ENCODE data around the gene TOMM34.

The TOMM34 gene

GRCh38 chr20:44963325-44964215 is 3.4 kb upstream of the TOMM34 start:
- no peak overlapping the region for H3K27ac ChIP-seq (ENCODE audit: insufficient read depth, low read length, poor library complexity, severe bottlenecking)
- H3K36me3 ChIP-seq (ENCODE audit: control insufficient read depth, insufficient read depth, low read length): no peaks in the 10 kb centered on the region
- no peak overlapping the region for H3K4me3 ChIP-seq (ENCODE audit: insufficient read depth, low read depth, low read length, poor library complexity, severe bottlenecking)
- no peaks in the 10 kb centered on the region for H3K9me3 ChIP-seq (ENCODE audit: control insufficient read depth, low read length)
- H3K27me3 ChIP-seq (replicated peaks; ENCODE audit: control insufficient read depth, insufficient read depth, low read length, poor library complexity, severe bottlenecking): no peaks in the 10 kb centered on the region
- peaks cover 10% of the 10 kb centered on the region for H3K4me1 ChIP-seq (ENCODE audit: control insufficient read depth, insufficient read depth, low read length, poor library complexity, severe bottlenecking)
- no peak for DNase-seq

- H3K4me1 ChIP-seq (ENCODE audit: control insufficient read depth, insufficient read depth, low read length, poor library complexity, severe bottlenecking): peaks cover 10% of the 10 kb centered on the region
- no peak for DNase-seq
- H3K9me3 ChIP-seq (ENCODE audit: control insufficient read depth, low read length): no peaks in the 10 kb centered on the region
- H3K36me3 ChIP-seq (ENCODE audit: control insufficient read depth, insufficient read depth, low read length): no peaks in the 10 kb centered on the region
- no peak overlapping the region for H3K4me3 ChIP-seq (ENCODE audit: insufficient read depth, low read depth, low read length, poor library complexity, severe bottlenecking)
- no peak overlapping the region for H3K27ac ChIP-seq (ENCODE audit: insufficient read depth, low read length, poor library complexity, severe bottlenecking)
- H3K27me3 ChIP-seq (replicated peaks; ENCODE audit: control insufficient read depth, insufficient read depth, low read length, poor library complexity, severe bottlenecking): no peaks in the 10 kb centered on the region
Measured at GRCh38 chr20:44962483-44962882, 2.3 kb upstream of the TOMM34 start.

- DNase-seq: no peak
- no peaks in the 10 kb centered on the region for H3K36me3 ChIP-seq (ENCODE audit: control insufficient read depth, insufficient read depth, low read length)
- peaks cover 10% of the 10 kb centered on the region for H3K4me1 ChIP-seq (ENCODE audit: control insufficient read depth, insufficient read depth, low read length, poor library complexity, severe bottlenecking)
- H3K4me3 ChIP-seq (ENCODE audit: insufficient read depth, low read depth, low read length, poor library complexity, severe bottlenecking): no peak overlapping the region
- no peak overlapping the region for H3K27ac ChIP-seq (ENCODE audit: insufficient read depth, low read length, poor library complexity, severe bottlenecking)
- no peaks in the 10 kb centered on the region for H3K27me3 ChIP-seq (replicated peaks; ENCODE audit: control insufficient read depth, insufficient read depth, low read length, poor library complexity, severe bottlenecking)
- no peaks in the 10 kb centered on the region for H3K9me3 ChIP-seq (ENCODE audit: control insufficient read depth, low read length)
Measured at GRCh38 chr20:44961870-44962267, 1.7 kb upstream of the TOMM34 start.

- Histone ChIP-seq H3K4me3 (ENCODE audit: insufficient read depth, low read depth, low read length, poor library complexity, severe bottlenecking) (no peak overlapping the region), H3K27ac (ENCODE audit: insufficient read depth, low read length, poor library complexity, severe bottlenecking) (no peak overlapping the region), H3K9me3 (ENCODE audit: control insufficient read depth, low read length) (no peaks in the 10 kb centered on the region)
Measured at GRCh38 chr20:44961011-44961869, 1.0 kb upstream of the TOMM34 start.

GRCh38 chr20:44959638-44960102 is 527 bp downstream of the TOMM34 start:
- Histone ChIP-seq H3K36me3 (ENCODE audit: control insufficient read depth, insufficient read depth, low read length) (peaks cover 18% of the 10 kb centered on the region), H3K9me3 (ENCODE audit: control insufficient read depth, low read length) (no peaks in the 10 kb centered on the region), H3K27me3 (replicated peaks; ENCODE audit: control insufficient read depth, insufficient read depth, low read length, poor library complexity, severe bottlenecking) (no peaks in the 10 kb centered on the region), H3K4me1 (ENCODE audit: control insufficient read depth, insufficient read depth, low read length, poor library complexity, severe bottlenecking) (peaks cover 10% of the 10 kb centered on the region), H3K4me3 (ENCODE audit: insufficient read depth, low read depth, low read length, poor library complexity, severe bottlenecking) (peak overlapping the region; percentile 72), H3K27ac (ENCODE audit: insufficient read depth, low read length, poor library complexity, severe bottlenecking) (peak overlapping the region; percentile 74)
- peak in 2 of 3 donors; percentile 23 to 46 for DNase-seq

More at GRCh38 chr20:44961011-44961869, 1.0 kb upstream of the TOMM34 start:
- Histone ChIP-seq H3K4me1 (ENCODE audit: control insufficient read depth, insufficient read depth, low read length, poor library complexity, severe bottlenecking) (peaks cover 10% of the 10 kb centered on the region), H3K36me3 (ENCODE audit: control insufficient read depth, insufficient read depth, low read length) (peaks cover 3% of the 10 kb centered on the region), H3K27me3 (replicated peaks; ENCODE audit: control insufficient read depth, insufficient read depth, low read length, poor library complexity, severe bottlenecking) (no peaks in the 10 kb centered on the region)
- DNase-seq: no peak

- Histone ChIP-seq H3K27me3 (replicated peaks; ENCODE audit: control insufficient read depth, insufficient read depth, low read length, poor library complexity, severe bottlenecking) (no peaks in the 10 kb centered on the region), H3K9me3 (ENCODE audit: control insufficient read depth, low read length) (no peaks in the 10 kb centered on the region), H3K4me3 (ENCODE audit: insufficient read depth, low read depth, low read length, poor library complexity, severe bottlenecking) (peak overlapping the region; percentile 72), H3K27ac (ENCODE audit: insufficient read depth, low read length, poor library complexity, severe bottlenecking) (peak overlapping the region; percentile 74), H3K4me1 (ENCODE audit: control insufficient read depth, insufficient read depth, low read length, poor library complexity, severe bottlenecking) (peaks cover 10% of the 10 kb centered on the region), H3K36me3 (ENCODE audit: control insufficient read depth, insufficient read depth, low read length) (peaks cover 23% of the 10 kb centered on the region)
- peak in 1 of 3 donors; percentile 8 for DNase-seq
Measured at GRCh38 chr20:44959082-44959637, 1.0 kb downstream of the TOMM34 start.

GRCh38 chr20:44958276-44958675 is 1.9 kb downstream of the TOMM34 start:
- H3K4me3 ChIP-seq (ENCODE audit: insufficient read depth, low read depth, low read length, poor library complexity, severe bottlenecking): no peak overlapping the region
- no peaks in the 10 kb centered on the region for H3K27me3 ChIP-seq (replicated peaks; ENCODE audit: control insufficient read depth, insufficient read depth, low read length, poor library complexity, severe bottlenecking)
- no peaks in the 10 kb centered on the region for H3K9me3 ChIP-seq (ENCODE audit: control insufficient read depth, low read length)
- peaks cover 10% of the 10 kb centered on the region for H3K4me1 ChIP-seq (ENCODE audit: control insufficient read depth, insufficient read depth, low read length, poor library complexity, severe bottlenecking)
- H3K27ac ChIP-seq (ENCODE audit: insufficient read depth, low read length, poor library complexity, severe bottlenecking): no peak overlapping the region
- H3K36me3 ChIP-seq (ENCODE audit: control insufficient read depth, insufficient read depth, low read length): peaks cover 32% of the 10 kb centered on the region
- no peak for DNase-seq

GRCh38 chr20:44956410-44956809 is 3.8 kb downstream of the TOMM34 start:
- H3K36me3 ChIP-seq (ENCODE audit: control insufficient read depth, insufficient read depth, low read length): peaks cover 35% of the 10 kb centered on the region
- H3K4me1 ChIP-seq (ENCODE audit: control insufficient read depth, insufficient read depth, low read length, poor library complexity, severe bottlenecking): peaks cover 10% of the 10 kb centered on the region

GRCh38 chr20:44955270-44955669 is 4.9 kb downstream of the TOMM34 start:
- Histone ChIP-seq H3K4me1 (ENCODE audit: control insufficient read depth, insufficient read depth, low read length, poor library complexity, severe bottlenecking) (peaks cover 6% of the 10 kb centered on the region), H3K27ac (ENCODE audit: insufficient read depth, low read length, poor library complexity, severe bottlenecking) (no peak overlapping the region), H3K36me3 (ENCODE audit: control insufficient read depth, insufficient read depth, low read length) (peaks cover 47% of the 10 kb centered on the region), H3K27me3 (replicated peaks; ENCODE audit: control insufficient read depth, insufficient read depth, low read length, poor library complexity, severe bottlenecking) (no peaks in the 10 kb centered on the region), H3K9me3 (ENCODE audit: control insufficient read depth, low read length) (no peaks in the 10 kb centered on the region), H3K4me3 (ENCODE audit: insufficient read depth, low read depth, low read length, poor library complexity, severe bottlenecking) (no peak overlapping the region)
- DNase-seq: no peak

More at GRCh38 chr20:44956410-44956809, 3.8 kb downstream of the TOMM34 start:
- no peak for DNase-seq
- no peak overlapping the region for H3K27ac ChIP-seq (ENCODE audit: insufficient read depth, low read length, poor library complexity, severe bottlenecking)
- no peak overlapping the region for H3K4me3 ChIP-seq (ENCODE audit: insufficient read depth, low read depth, low read length, poor library complexity, severe bottlenecking)
- H3K9me3 ChIP-seq (ENCODE audit: control insufficient read depth, low read length): no peaks in the 10 kb centered on the region
- H3K27me3 ChIP-seq (replicated peaks; ENCODE audit: control insufficient read depth, insufficient read depth, low read length, poor library complexity, severe bottlenecking): no peaks in the 10 kb centered on the region

All from effector memory CD4-positive, alpha-beta T cell (primary cell).